Measurements from ENCODE around the gene SEPTIN10.

DNA sequence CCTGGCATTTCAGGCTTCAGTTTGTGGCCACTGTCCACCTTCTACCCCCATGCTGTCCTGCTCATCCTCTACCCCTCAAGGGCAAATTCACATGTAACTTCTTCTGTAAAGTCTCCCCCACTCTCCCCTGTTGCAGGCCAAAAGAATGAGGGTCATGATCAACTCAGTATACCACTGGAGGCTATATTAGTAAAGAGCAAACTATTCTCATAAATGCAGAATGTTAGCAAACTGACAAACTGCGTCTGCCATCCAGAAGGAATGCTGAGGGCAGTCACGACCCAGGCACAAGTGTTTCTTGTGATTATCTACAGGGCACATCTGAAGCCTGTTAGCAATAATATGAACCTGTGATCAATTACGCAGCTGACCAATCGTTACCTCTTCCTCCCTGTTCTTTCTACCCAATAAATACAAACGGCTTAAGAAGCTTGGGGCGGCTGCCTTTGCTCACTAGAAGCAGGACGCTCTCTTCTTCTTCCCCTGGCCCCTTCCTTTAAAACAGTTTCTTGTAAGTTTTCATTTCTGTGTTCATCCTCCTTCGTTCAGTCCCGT, 58.3 kb downstream of the SEPTIN10 start:
- TF ChIP-seq, protein P1, sequence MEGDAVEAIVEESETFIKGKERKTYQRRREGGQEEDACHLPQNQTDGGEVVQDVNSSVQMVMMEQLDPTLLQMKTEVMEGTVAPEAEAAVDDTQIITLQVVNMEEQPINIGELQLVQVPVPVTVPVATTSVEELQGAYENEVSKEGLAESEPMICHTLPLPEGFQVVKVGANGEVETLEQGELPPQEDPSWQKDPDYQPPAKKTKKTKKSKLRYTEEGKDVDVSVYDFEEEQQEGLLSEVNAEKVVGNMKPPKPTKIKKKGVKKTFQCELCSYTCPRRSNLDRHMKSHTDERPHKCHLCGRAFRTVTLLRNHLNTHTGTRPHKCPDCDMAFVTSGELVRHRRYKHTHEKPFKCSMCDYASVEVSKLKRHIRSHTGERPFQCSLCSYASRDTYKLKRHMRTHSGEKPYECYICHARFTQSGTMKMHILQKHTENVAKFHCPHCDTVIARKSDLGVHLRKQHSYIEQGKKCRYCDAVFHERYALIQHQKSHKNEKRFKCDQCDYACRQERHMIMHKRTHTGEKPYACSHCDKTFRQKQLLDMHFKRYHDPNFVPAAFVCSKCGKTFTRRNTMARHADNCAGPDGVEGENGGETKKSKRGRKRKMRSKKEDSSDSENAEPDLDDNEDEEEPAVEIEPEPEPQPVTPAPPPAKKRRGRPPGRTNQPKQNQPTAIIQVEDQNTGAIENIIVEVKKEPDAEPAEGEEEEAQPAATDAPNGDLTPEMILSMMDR (IDR thresholded peaks at IDR 0.05) = no peak
- no peak for TF ChIP-seq POLR2A (IDR thresholded peaks at IDR 0.05)

Measured in tibial nerve (tissue), 3 donors.